ENCODE measurements around the gene CEP20. TPM values are rescaled to one million over a fixed set of nuclear protein-coding genes. Genes with fewer than 3 reads are reported as not detected.
A peak's percentile ranks its signal among the peaks of the same experiment; 100 is the strongest.
"Not testable (repeated sequence)": the region's sequence is repeated elsewhere in the genome, so short reads cannot be mapped to it uniquely, and the experiment has no call there.

CEP20 gene, protein sequence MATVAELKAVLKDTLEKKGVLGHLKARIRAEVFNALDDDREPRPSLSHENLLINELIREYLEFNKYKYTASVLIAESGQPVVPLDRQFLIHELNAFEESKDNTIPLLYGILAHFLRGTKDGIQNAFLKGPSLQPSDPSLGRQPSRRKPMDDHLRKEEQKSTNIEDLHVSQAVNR
- 42.3 and 55.8 TPM in 2 replicates for total RNA-seq (ENCODE audit: low replicate concordance)

GRCh38 chr16:15888072-15888976 is at the start of gene CEP20:
Gene CEP20 (minus strand): TSS chr16:15888603. CDS start chr16:15888585, 18 bp downstream.
- TF ChIP-seq CTCF (IDR thresholded peaks at IDR 0.05; ENCODE audit: insufficient read depth, low read length), result peak; percentile 29
- peak; percentile 99 for DNase-seq (ENCODE audit: low read depth)
- peak within 1 kb of the TSS; percentile 96 for H3K4me3 ChIP-seq (ENCODE audit: low read depth, low read length)

GRCh38 chr16:15936809-15937208 is 48.4 kb upstream of the CEP20 start:
- not testable (repeated sequence) for H3K4me3 ChIP-seq (ENCODE audit: low read depth, low read length); DNase-seq (ENCODE audit: low read depth)

- no peak overlapping the region for H3K4me3 ChIP-seq (ENCODE audit: low read depth, low read length)
- DNase-seq (ENCODE audit: low read depth), result no peak
- no peak for TF ChIP-seq CTCF (IDR thresholded peaks at IDR 0.05; ENCODE audit: insufficient read depth, low read length)
These were observed 46.6 kb upstream of the CEP20 start for GRCh38 chr16:15934991-15935390.

GRCh38 chr16:15933781-15934180 is 45.4 kb upstream of the CEP20 start:
- H3K4me3 ChIP-seq (ENCODE audit: low read depth, low read length), result no peak overlapping the region
- DNase-seq (ENCODE audit: low read depth), result no peak
- no peak for TF ChIP-seq CTCF (IDR thresholded peaks at IDR 0.05; ENCODE audit: insufficient read depth, low read length)

DNA sequence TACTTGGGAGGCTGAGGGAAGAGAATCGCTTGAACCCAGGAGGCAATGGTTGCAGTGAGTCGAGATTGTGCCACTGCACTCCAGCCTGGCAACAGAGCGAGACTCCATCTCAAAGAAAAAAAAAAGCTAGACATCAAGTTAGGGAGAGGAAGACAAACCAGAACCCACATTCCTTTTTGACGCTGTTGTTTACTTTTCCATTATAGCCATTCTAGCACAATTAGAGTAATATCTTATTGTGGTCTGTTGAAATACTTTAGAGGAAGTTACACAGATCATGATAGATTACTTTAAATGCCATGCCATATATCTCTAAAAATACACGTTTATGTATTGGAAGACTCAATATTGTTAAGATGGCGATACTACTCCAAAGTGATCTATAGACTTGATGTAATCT is 44.5 kb upstream of the CEP20 start:
- no peak for TF ChIP-seq CTCF (IDR thresholded peaks at IDR 0.05; ENCODE audit: insufficient read depth, low read length)
- DNase-seq (ENCODE audit: low read depth), result no peak

DNA sequence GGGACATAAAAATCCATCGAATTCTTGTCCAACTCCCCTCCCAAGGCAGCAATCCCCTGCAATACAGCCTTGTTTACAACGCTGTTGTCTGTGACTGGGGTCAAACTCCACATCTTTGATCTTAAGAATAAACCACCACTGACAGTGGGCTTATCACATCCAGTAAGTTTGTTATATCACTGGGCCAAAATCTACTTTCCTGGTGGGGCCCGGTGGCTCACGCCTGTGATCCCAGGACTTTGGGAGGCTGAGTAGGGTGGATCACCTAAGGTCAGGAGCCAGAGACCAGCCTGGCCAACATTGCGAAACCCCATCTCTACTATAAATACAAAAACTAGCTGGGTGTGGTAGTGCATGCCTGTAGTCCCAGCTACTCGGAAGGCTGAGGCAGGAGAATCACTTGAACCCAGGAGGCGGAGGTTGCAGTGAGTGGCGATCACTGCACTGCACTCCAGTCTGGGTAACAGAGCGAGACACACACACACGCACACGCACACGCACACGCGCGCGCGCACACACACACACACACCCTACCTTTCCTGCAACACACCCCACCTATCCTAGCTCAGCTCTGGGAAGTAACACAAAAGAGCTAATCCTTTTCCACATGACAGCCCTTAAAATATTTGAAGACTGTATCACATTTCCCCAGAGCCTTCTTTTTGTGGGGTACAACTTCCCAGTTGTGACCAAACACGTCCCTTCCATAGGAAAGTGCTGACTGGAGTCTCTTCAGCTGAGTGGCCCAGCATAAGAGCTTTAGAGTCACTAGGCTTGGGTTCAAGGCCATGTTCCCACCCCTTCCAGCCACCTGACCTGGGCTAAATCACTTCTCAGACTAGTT is 40.1 kb upstream of the CEP20 start:
- TF ChIP-seq CTCF (IDR thresholded peaks at IDR 0.05; ENCODE audit: insufficient read depth, low read length), result no peak
- no peak for DNase-seq (ENCODE audit: low read depth)
- H3K4me3 ChIP-seq (ENCODE audit: low read depth, low read length), result no peak overlapping the region

More for the DNA sequence above, 44.5 kb upstream of the CEP20 start:
- H3K4me3 ChIP-seq (ENCODE audit: low read depth, low read length), result no peak overlapping the region
